Hepatocyte (in vitro differentiated cells): Measurements from ENCODE around the gene ZNF354B.

Experiments used
- EZH2 ChIP-seq: fragments of 200-600 bp; sonication (generic); IDR thresholded peaks from 2 replicates; pipeline ENCODE4 v1.6.1; 2016; ENCODE audit warnings: antibody characterized with exemption, mild to moderate bottlenecking, borderline replicate concordance
- EZH2phosphoT487 ChIP-seq: fragments of 200-600 bp; sonication (generic); IDR thresholded peaks from one replicate; pipeline ENCODE4 v1.6.1; 2018; ENCODE audit warnings: antibody characterized with exemption, mild to moderate bottlenecking, low read depth, moderate library complexity; ENCODE audit not compliant: unreplicated experiment, severe bottlenecking
- TF ChIP-seq, protein P1 (sequence below): fragments of 200-600 bp; sonication (generic); IDR thresholded peaks from 2 replicates; pipeline ENCODE4 v1.5.1; 2016; ENCODE audit warnings: antibody characterized with exemption, mild to moderate bottlenecking; ENCODE audit not compliant: poor library complexity

DNA sequence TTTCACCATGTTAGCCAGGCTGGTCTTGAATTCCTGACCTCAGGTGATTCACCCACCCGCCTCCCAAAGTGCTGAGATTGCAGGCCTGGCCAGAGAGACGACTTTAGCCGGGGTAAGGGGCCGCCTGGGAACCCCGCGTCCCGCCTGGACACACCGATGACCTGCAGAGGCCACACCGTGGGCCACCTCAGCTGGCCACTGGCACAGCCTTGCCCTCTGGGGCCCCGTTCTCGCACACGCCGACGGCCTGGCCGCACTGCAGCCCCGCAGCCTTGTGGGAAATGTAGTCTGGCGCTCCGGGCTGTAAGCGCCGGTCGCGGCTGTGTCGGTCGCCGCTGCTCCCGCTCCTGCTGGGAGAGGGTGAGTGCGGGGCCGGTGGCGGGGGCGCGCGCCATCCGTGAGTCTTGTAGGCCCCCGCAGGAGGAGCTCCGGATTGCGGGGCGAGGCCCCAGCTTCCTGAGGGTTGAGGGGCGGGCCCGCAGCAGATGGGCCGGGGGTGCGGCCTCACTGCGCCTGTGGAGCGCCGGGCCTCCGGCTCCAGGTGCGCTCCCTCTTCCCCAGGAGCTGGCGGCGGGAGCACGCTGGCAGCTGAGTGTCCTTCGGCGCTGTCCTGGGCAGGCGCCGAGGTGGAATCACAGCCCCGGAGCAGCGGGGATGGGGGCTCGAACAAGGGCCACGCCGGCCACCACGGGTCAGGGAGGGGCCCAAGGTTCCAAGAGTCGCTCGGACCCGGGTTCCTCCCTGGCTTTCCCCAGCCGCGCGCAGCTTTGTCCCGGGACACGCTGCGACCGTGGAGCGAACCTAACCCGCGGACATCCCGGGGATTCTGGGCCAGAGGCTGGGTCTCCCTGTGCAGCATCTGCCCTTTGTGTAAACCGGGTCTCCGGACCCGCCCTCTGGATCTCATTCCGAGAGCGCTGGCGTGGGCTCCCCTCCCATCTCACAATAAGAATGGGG is 36.1 kb downstream of the ZNF354B start, which contains the start of gene ZFP2:
- TF ChIP-seq, protein P1, sequence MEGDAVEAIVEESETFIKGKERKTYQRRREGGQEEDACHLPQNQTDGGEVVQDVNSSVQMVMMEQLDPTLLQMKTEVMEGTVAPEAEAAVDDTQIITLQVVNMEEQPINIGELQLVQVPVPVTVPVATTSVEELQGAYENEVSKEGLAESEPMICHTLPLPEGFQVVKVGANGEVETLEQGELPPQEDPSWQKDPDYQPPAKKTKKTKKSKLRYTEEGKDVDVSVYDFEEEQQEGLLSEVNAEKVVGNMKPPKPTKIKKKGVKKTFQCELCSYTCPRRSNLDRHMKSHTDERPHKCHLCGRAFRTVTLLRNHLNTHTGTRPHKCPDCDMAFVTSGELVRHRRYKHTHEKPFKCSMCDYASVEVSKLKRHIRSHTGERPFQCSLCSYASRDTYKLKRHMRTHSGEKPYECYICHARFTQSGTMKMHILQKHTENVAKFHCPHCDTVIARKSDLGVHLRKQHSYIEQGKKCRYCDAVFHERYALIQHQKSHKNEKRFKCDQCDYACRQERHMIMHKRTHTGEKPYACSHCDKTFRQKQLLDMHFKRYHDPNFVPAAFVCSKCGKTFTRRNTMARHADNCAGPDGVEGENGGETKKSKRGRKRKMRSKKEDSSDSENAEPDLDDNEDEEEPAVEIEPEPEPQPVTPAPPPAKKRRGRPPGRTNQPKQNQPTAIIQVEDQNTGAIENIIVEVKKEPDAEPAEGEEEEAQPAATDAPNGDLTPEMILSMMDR = no peak
- no peak for TF ChIP-seq EZH2
- TF ChIP-seq EZH2phosphoT487 = no peak
